Nephron progenitor cell (in vitro differentiated cells): ENCODE data around the gene SNX27.

Experiments used
- DNase-seq: peaks from one replicate; pipeline ENCODE4 v3.0.0; 2021
- H3K27ac Mint-ChIP-seq: 2 replicates; pipeline ENCODE4 v1.8.0; 2021; ENCODE audit warnings: mild to moderate bottlenecking, moderate library complexity, mixed read lengths
- H3K27me3 Mint-ChIP-seq: 2 replicates; pipeline ENCODE4 v1.8.0; 2021; ENCODE audit warnings: mild to moderate bottlenecking, low read depth, mixed read lengths; ENCODE audit not compliant: poor library complexity
- H3K36me3 Mint-ChIP-seq: 2 replicates; pipeline ENCODE4 v1.8.0; 2021; ENCODE audit warnings: low read depth, mixed read lengths
- H3K4me1 Mint-ChIP-seq: 2 replicates; pipeline ENCODE4 v1.8.0; 2021; ENCODE audit warnings: mixed read lengths
- H3K4me3 Mint-ChIP-seq: 2 replicates; pipeline ENCODE4 v1.8.0; 2021; ENCODE audit warnings: mild to moderate bottlenecking, moderate library complexity, mixed read lengths
- H3K9me3 Mint-ChIP-seq: 2 replicates; pipeline ENCODE4 v1.8.0; 2021; ENCODE audit warnings: mild to moderate bottlenecking, moderate library complexity, mixed read lengths
- CTCF ChIP-seq: fragments of 200-600 bp; sonication (generic); IDR thresholded peaks from 2 replicates; pipeline ENCODE4 v1.5.0; 2021; ENCODE audit warnings: antibody characterized with exemption

Gene SNX27

GRCh38 chr1:151581451-151581850 is 30.4 kb upstream of the SNX27 start:
- peaks cover 2% of the 10 kb centered on the region for H3K27me3 Mint-ChIP-seq
- DNase-seq: peak; percentile 49
- H3K4me3 Mint-ChIP-seq: no peak overlapping the region
- H3K27ac Mint-ChIP-seq: peak overlapping the region; percentile 95
- TF ChIP-seq CTCF: no peak
- no peaks in the 10 kb centered on the region for H3K9me3 Mint-ChIP-seq
- H3K4me1 Mint-ChIP-seq: peaks cover 34% of the 10 kb centered on the region
- H3K36me3 Mint-ChIP-seq: peaks cover 12% of the 10 kb centered on the region

- peaks cover 34% of the 10 kb centered on the region for H3K4me1 Mint-ChIP-seq
- peak overlapping the region; percentile 35 for H3K4me3 Mint-ChIP-seq
- H3K9me3 Mint-ChIP-seq: no peaks in the 10 kb centered on the region
- TF ChIP-seq CTCF: no peak
- H3K36me3 Mint-ChIP-seq: peaks cover 12% of the 10 kb centered on the region
- H3K27ac Mint-ChIP-seq: peak overlapping the region; percentile 95
- H3K27me3 Mint-ChIP-seq: peaks cover 2% of the 10 kb centered on the region
- no peak for DNase-seq
Observed at GRCh38 chr1:151581921-151582320, 29.9 kb upstream of the SNX27 start.

- TF ChIP-seq CTCF: no peak
- no peak for DNase-seq
- Mint-ChIP-seq H3K36me3 (peaks cover 8% of the 10 kb centered on the region), H3K4me3 (no peak overlapping the region), H3K9me3 (no peaks in the 10 kb centered on the region), H3K27ac (no peak overlapping the region), H3K27me3 (peaks cover 2% of the 10 kb centered on the region), H3K4me1 (peaks cover 34% of the 10 kb centered on the region)
Observed at GRCh38 chr1:151583796-151584195, 28.1 kb upstream of the SNX27 start.

GRCh38 chr1:151584278-151584677 is 27.6 kb upstream of the SNX27 start:
- no peak overlapping the region for H3K4me3 Mint-ChIP-seq
- TF ChIP-seq CTCF: no peak
- DNase-seq: no peak
- peaks cover 2% of the 10 kb centered on the region for H3K27me3 Mint-ChIP-seq
- H3K36me3 Mint-ChIP-seq: peaks cover 3% of the 10 kb centered on the region
- no peaks in the 10 kb centered on the region for H3K9me3 Mint-ChIP-seq
- H3K4me1 Mint-ChIP-seq: peaks cover 34% of the 10 kb centered on the region
- H3K27ac Mint-ChIP-seq: no peak overlapping the region

GRCh38 chr1:151584780-151585179 is 27.1 kb upstream of the SNX27 start:
- peaks cover under 1% of the 10 kb centered on the region for H3K9me3 Mint-ChIP-seq
- TF ChIP-seq CTCF: no peak
- peaks cover 34% of the 10 kb centered on the region for H3K4me1 Mint-ChIP-seq
- H3K36me3 Mint-ChIP-seq: no peaks in the 10 kb centered on the region
- H3K4me3 Mint-ChIP-seq: no peak overlapping the region
- peak overlapping the region; percentile 39 for H3K27ac Mint-ChIP-seq
- peaks cover 2% of the 10 kb centered on the region for H3K27me3 Mint-ChIP-seq
- DNase-seq: no peak

- Mint-ChIP-seq H3K4me3 (no peak overlapping the region), H3K27me3 (peaks cover 6% of the 10 kb centered on the region), H3K27ac (no peak overlapping the region), H3K4me1 (peaks cover 31% of the 10 kb centered on the region), H3K36me3 (peaks cover 5% of the 10 kb centered on the region), H3K9me3 (peaks cover 6% of the 10 kb centered on the region)
- no peak for DNase-seq
- TF ChIP-seq CTCF: no peak
Observed at GRCh38 chr1:151585622-151586021, 26.2 kb upstream of the SNX27 start.
